HL-60/S4 treated with retinoic acid at 250 ng/mL for 4 days and 3 days (cell line): ENCODE measurements around the gene BCAN.

Source experiments
- in situ Hi-C: fragments of 300-500 bp; cut with MboI; formaldehyde crosslinking; loops from 2 replicates; pipeline ENCODE4 v1.7.0; 2022; ENCODE audit warnings: low sequenced_read_pairs

Gene BCAN

DNA sequence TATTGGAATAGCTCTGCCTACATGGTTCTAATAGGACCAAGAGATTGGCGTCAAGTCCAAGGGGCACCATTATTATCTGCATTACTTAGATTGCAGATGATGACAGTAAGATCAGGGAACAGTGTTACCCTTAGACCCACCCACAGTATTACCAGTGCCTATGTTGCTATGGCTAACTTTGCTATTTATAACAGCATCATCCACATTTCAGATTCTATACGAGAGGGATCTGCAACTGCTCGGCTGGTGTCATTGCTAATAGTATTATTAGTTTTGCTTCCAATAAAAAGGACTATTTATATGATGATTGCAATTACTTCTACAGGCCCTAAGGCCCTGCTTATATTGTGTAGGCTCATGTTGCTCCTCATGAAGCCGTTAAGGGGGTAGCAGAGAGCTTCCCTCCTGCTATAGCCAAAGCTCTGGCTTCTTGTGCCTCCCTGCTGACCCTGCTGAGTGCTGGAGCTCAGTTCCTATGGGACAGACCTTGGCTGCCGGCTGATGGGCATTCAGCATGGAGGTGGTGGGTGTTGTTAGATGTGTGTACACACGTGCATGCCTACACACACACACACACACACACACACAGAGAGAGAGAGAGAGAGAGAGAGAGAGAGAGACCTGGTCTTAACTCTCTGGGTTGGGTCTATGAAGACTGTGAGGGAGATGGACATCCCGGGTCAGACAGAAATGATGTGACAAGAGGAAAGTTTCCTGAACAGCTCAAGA is 1.3 kb downstream of the BCAN start:
- in situ Hi-C loops, result no loop called here

DNA sequence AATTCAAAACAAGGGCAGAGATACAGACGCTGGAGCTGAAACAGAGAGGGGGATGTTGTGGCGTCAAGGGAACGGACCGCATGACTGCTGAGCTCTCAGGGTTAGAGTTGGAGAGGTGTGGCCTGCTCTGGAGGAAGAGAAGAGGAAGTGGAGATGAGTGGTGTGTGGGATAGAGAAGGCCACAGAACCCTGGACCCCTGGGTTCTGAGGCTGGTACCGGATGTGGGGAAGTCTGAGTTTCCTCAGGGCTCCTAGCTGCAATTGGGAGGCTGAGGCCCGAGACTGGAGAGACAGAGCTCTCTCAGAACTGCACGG is 1.8 kb downstream of the BCAN start:
- in situ Hi-C loops, result no loop called here

DNA sequence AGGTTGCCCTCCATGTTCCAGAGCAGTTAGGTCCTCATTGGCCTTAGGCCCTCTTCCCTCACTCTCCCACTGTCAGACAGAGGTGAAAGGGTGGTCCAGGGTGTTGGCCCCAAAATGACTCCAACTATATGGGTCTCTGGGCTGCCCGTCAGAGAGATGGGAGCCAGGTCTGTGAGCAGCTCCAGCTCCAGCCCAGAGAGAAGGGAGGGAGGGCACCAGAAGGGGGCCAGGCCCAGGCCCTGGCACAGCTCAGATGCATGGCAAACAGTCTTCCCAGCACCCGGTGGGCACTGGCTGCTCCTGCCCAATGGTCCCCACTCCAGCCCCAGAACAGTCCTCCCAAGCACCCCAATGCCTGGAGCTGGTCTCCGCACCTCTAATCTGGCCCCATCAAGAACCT is 2.2 kb downstream of the BCAN start:
- in situ Hi-C loops, result no loop called here

DNA sequence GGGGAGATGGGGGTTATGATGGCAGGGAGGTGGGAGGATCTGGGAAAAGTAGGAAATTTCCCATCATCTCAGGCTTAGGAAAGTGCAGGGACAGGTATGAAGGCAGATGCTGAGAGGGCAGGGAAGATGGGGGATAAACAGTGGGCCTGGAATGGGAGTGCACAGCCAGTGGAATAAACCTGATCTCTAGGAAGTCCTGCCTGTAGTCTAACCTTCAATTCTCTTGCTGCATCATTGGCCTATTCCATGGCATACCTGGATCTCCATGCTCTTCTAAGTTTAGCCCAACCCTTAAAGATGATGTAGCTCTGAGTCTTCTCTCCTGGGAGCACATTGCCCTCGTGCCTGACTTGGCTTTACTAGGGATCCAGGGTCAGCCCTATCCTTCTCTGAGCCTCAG is 2.7 kb downstream of the BCAN start:
- in situ Hi-C loops, result no loop called here

DNA sequence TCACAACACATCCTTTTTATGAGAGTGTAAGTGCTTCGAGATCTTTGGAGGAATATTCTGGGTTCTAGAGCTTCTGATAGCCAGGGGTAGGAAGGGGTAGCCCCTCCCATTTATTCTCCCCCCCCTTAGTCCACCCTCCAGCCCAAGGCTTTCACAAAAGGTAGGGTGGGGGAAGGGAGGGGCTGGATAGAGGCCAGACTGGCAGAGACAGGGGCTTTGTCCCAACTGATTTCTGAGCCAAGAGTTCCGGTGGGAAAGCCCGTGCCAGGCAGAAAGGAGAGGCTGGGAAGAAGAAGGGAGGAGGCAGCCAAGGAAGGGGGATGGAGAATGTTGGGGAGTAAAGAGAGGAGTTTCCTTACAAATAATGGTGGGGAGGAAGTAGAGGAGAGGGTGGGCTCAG is 3.1 kb downstream of the BCAN start:
- in situ Hi-C loops, result no loop called here

DNA sequence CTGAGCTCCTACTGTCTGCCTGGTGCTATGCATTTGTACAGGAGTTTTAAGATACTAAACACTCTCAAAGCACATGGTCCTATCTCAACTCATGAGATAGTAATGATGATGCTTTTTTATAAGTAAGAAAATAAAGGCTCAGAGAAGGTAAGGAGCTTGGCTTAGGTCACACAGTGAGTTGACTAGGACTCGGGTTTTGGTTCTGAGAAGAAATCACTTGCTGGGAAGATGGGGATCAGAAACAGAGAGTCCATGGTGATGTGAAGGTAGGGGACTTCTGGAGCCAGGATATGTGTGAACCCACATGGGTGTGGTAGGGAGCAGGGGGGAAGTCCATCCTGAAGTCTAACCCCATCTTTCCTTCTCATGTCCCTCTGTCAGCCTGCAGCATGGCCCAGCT is 3.7 kb downstream of the BCAN start:
- in situ Hi-C loops, result no loop called here

DNA sequence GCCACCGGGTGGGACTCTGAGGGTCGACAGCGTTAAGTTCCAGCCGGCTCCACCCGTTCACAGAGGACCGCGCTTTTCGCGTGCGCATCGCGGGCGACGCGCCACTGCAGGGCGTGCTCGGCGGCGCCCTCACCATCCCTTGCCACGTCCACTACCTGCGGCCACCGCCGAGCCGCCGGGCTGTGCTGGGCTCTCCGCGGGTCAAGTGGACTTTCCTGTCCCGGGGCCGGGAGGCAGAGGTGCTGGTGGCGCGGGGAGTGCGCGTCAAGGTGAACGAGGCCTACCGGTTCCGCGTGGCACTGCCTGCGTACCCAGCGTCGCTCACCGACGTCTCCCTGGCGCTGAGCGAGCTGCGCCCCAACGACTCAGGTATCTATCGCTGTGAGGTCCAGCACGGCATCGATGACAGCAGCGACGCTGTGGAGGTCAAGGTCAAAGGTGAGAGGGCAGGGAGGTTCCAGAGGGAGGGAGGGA is 4.9 kb downstream of the BCAN start:
- in situ Hi-C loops, result no loop called here

DNA sequence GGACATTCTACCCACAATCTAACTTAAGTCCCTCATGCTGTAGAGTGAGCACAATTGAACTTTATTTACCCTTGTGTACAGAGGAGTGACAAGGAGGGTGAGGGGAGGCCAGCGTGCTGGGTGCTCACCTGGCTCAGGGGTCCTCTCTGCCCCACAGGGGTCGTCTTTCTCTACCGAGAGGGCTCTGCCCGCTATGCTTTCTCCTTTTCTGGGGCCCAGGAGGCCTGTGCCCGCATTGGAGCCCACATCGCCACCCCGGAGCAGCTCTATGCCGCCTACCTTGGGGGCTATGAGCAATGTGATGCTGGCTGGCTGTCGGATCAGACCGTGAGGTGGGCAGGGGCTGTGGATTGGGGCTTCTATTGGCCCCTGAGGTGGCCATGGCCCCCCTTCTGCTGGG is 5.4 kb downstream of the BCAN start:
- in situ Hi-C loops, result no loop called here

DNA sequence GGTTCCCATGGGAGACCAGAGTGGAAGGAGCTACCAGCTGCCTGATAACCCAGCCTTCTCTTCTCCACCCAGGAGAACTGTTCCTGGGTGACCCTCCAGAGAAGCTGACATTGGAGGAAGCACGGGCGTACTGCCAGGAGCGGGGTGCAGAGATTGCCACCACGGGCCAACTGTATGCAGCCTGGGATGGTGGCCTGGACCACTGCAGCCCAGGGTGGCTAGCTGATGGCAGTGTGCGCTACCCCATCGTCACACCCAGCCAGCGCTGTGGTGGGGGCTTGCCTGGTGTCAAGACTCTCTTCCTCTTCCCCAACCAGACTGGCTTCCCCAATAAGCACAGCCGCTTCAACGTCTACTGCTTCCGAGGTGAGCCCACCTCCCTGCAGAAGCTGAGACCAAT is 6.6 kb downstream of the BCAN start:
- in situ Hi-C loops, result no loop called here

DNA sequence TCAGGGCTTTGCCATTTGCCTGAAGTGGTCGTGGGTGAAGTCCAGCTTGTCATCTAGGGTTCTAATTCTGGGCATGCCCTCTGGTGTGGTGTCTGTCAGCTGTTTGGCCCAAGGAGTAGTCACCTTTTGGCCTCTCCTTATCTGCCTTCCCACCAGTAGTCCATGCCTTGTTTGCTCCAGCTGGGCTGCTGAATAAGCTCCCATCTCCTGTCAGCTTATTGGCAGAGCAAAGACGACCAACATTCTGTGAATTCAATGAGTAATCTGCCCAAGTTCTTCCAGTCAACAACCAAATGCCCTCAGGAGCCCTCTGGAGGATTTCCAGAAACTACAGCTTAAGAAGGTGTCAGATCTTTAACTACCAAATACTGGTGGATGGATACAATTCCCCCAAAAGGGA is 7.0 kb downstream of the BCAN start:
- in situ Hi-C loops, result no loop called here

DNA sequence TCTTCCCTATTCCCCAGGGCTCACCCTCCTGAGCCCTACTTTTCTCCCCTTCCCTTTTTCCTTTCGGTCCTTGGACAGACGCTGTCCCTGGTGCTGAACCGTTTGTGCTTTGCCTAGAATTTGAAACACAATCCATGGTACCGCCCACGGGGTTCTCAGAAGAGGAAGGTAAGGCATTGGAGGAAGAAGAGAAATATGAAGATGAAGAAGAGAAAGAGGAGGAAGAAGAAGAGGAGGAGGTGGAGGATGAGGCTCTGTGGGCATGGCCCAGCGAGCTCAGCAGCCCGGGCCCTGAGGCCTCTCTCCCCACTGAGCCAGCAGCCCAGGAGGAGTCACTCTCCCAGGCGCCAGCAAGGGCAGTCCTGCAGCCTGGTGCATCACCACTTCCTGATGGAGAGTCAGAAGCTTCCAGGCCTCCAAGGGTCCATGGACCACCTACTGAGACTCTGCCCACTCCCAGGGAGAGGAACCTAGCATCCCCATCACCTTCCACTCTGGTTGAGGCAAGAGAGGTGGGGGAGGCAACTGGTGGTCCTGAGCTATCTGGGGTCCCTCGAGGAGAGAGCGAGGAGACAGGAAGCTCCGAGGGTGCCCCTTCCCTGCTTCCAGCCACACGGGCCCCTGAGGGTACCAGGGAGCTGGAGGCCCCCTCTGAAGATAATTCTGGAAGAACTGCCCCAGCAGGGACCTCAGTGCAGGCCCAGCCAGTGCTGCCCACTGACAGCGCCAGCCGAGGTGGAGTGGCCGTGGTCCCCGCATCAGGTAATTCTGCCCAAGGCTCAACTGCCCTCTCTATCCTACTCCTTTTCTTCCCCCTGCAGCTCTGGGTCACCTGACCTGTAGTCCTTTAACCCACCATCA is 10.4 kb downstream of the BCAN start:
- in situ Hi-C loops, result no loop called here

DNA sequence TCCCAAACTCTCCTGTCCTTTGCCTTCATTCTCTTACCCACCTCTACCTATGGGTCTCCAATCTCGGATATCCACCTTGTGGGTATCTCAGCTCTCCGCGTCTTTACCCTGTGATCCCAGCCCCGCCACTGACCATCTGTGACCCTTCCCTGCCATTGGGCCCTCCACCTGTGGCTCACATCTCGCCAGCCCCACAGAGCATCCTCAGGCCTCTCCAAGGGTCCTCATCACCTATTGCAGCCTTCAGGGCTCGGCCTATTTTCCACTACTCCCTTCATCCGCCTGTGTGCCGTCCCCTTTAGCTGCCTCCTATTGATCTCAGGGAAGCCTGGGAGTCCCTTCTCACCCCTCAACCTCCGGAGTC is 11.1 kb downstream of the BCAN start:
- in situ Hi-C loops, result no loop called here

DNA sequence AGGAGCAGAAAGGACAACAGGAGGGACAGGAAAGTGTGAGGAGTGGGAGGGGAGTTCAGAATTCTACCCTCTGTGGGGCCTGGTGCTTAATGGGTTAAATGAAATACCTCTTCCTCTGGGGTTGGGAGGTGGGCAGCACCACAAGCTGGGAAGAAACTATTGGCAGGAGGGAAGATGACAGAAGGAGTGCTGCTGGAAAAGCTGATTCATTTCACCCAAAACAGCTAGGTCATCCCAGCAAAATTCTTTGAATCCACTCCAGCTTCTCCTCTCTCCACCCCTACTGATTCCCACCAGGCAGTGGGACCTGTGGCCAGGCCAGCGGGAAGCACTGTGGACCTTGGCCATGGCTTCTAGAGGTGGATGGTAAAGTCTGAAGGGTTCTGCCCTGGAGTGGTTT is 12.8 kb downstream of the BCAN start:
- in situ Hi-C loops, result no loop called here

DNA sequence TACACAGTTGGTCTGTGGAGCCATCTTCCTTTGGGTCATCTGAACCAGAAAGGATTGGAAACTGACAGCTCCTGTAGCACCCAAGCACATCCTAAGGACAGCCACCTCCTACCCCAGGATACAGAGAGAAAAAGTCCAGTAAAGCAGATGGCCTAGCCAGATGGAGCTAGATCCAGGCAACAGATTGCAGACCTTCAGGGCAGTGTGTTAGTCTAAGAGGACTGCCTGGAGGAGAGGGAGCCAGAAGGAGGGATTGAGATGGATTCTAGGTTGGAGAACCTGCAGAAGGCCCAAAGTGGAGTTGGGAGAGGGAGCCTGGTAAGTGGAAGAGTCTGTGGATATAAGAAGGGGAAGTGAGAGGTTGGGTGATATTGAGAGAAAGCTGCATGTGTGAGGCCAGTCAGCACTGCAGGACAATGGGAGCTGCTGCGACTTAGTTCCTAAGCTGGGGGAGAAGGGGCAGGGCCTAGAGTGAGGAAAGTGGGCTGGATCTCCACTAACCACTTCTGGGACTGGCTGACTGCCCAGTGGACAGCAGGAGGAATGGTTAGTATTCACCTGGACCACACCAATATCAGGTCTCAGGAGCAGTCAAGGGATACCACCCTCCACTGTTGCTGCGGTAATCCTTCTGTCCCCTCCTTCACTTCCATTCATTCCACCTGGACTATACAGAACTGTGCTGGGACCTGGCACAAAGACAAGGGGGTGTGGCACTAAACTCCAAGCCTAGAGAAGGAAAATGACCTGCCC is 13.4 kb downstream of the BCAN start:
- in situ Hi-C loops, result no loop called here

DNA sequence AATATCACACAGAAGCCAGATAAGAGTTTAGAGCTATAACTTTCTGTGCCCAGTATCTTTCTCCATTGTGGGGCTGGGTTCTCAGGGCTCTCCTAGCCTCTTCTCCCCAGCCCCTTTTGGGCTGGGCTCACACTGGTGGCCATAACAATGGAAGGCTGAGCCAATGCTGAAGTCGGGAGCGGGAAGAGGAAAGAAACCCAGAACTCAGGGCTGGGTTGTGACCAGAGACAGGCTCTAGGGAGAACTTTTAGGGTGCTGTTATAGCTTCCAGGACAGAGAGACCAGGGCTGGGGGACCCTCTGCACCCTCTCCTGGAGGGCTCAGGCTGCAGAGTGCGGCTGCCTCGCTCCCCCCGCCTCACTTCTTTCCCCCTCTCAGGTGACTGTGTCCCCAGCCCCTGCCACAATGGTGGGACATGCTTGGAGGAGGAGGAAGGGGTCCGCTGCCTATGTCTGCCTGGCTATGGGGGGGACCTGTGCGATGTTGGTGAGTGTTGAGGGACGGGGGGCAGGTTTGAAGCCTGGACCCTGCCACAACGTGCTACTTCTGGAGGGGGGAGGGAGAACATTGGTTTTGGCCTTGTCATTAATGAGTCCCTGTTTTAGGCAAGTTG is 14.1 kb downstream of the BCAN start:
- in situ Hi-C loops, result no loop called here

DNA sequence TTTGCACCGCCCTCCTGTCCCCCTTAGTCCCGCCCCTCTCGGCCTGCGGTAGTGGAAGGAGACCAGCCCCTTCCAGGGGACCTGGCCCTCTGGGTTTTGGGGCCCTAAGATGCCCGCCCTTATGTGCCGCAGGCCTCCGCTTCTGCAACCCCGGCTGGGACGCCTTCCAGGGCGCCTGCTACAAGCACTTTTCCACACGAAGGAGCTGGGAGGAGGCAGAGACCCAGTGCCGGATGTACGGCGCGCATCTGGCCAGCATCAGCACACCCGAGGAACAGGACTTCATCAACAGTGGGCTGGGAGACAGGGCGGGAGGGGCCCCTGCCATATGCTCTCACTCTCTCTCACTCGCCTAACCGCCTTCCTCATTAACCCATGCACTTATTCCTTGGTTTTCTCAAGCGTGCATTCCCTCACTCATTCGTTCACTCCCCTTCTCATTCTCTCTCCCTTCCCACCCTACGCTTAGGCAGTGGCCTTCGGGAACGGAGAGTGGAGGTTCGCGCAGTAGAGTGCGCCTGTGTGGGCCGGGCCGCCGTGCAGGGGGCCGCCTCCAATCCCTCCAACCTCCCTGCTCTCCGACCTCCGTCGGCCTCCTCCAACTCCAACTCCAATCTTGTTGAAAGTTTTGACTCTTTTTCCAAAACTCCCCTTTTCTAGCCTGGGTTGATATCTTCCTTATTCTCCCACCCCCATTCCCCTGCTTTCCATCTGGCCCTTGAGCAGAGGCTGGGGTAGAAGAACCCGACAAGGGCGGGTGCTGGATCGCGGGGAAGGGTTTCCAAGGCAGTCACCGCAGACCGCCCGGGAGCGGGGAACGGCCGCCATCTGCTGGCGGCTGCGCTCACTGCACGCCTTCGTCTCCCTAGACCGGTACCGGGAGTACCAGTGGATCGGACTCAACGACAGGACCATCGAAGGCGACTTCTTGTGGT is 15.2 kb downstream of the BCAN start:
- in situ Hi-C loops, result no loop called here

DNA sequence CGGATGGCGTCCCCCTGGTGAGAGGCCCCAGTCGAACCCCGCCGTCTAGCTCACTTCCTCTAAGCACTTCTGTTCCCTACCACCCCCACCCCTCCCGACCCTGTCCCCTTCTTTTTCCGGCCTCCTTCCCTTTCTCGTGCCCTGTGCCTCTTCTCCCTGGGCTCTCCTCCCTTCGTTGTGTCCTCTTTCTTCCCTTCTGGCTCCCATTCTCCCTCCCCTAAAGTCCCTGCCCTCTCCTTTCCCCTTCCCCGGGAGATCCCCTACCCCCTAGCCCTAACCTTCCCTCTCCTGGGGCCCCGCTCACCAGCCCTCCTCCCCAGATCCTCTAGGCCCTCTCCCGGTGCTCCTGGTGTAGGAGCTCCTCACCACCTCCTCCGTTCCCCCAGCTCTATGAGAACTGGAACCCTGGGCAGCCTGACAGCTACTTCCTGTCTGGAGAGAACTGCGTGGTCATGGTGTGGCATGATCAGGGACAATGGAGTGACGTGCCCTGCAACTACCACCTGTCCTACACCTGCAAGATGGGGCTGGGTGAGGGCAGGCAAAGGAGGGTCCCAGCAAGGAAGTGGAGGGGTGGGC is 15.9 kb downstream of the BCAN start:
- in situ Hi-C loops, result no loop called here

DNA sequence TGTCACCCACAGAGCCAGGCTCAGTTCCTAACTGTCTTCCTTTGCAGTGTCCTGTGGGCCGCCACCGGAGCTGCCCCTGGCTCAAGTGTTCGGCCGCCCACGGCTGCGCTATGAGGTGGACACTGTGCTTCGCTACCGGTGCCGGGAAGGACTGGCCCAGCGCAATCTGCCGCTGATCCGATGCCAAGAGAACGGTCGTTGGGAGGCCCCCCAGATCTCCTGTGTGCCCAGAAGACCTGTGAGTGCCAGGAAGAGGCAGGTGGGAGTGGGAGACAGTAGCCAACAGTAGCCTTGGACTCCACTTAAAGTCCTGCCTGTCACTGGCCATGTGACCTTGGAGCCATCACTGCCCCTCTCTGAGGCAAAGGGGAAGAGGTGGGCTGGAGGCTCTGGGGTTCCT is 16.6 kb downstream of the BCAN start:
- in situ Hi-C loops, result no loop called here

DNA sequence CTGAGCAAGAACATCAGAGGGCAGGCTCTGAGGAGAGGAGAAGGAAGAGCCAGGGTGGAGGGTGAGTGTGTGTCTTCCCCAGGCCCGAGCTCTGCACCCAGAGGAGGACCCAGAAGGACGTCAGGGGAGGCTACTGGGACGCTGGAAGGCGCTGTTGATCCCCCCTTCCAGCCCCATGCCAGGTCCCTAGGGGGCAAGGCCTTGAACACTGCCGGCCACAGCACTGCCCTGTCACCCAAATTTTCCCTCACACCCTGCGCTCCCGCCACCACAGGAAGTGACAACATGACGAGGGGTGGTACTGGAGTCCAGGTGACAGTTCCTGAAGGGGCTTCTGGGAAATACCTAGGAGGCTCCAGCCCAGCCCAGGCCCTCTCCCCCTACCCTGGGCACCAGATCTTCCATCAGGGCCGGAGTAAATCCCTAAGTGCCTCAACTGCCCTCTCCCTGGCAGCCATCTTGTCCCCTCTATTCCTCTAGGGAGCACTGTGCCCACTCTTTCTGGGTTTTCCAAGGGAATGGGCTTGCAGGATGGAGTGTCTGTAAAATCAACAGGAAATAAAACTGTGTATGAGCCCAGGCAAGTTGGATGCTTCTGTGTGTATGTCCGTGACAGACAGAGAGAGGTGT is 17.1 kb downstream of the BCAN start:
- in situ Hi-C loops, result no loop called here

DNA sequence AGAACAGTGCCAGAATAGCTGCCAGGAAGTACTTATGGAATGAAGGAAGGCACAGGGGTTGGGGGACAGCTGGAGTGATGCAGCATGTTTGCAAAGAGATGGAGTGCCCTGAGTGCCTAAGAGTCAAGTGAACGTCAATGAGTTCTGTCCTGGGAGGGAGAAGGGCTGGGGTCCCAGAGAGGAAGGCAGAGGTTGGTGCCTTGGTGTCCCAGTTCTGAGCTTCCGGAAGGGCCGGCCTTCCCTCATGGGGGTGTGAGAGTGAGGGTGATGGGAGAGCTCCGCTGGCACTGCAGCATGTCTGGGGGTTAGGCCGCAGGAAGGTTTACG is 17.7 kb downstream of the BCAN start:
- in situ Hi-C loops, result no loop called here
